Activated B cell treated with CpG ODN at 0.5 μM for 24 hours (primary cell): ENCODE results near the gene UTP25. TPM values are rescaled to one million over a fixed set of nuclear protein-coding genes. Genes with fewer than 3 reads are reported as not detected.

Source experiments
- ATAC-seq: fragments of 200-7000 bp; cut with Tn5 transposase; one replicate; pipeline ENCODE4 v1.10.0; 2021; ENCODE audit warnings: low read depth, mild to moderate bottlenecking, moderate library complexity
- CTCF ChIA-PET: fragments of 350-600 bp; sonication (Branson Sonifier 250); formaldehyde crosslinking; loops from one replicate; lab custom pipeline; 2021; ENCODE audit warnings: antibody characterized with exemption; lab: Charles Lee
- POLR2A ChIA-PET: fragments of 350-600 bp; sonication (Branson Sonifier 250); formaldehyde crosslinking; loops from one replicate; lab custom pipeline; 2021; ENCODE audit warnings: antibody characterized with exemption; lab: Charles Lee
- DNase-seq: peaks from one replicate; pipeline ENCODE4 v3.0.0; 2022
- H3K27ac Mint-ChIP-seq: one replicate; pipeline ENCODE4 v1.8.0; 2020; ENCODE audit warnings: mixed read lengths
- H3K27me3 Mint-ChIP-seq: one replicate; pipeline ENCODE4 v1.8.0; 2021; ENCODE audit warnings: mixed read lengths
- H3K36me3 Mint-ChIP-seq: one replicate; pipeline ENCODE4 v1.8.0; 2021; ENCODE audit warnings: low read depth, mixed read lengths
- H3K4me1 Mint-ChIP-seq: one replicate; pipeline ENCODE4 v1.8.0; 2021; ENCODE audit warnings: mixed read lengths
- H3K4me3 Mint-ChIP-seq: one replicate; pipeline ENCODE4 v1.8.0; 2020; ENCODE audit warnings: mild to moderate bottlenecking, mixed read lengths
- H3K9me3 Mint-ChIP-seq: one replicate; pipeline ENCODE4 v1.8.0; 2020; ENCODE audit warnings: mixed read lengths
- CTCF ChIP-seq: fragments of 200-600 bp; IDR thresholded peaks from one replicate; pipeline ENCODE4 v1.8.0; 2022; ENCODE audit warnings: antibody characterized with exemption, mild to moderate bottlenecking
- intact Hi-C: fragments of 100-400 bp; cut with micrococcal nuclease; formaldehyde crosslinking; loops from one replicate; pipeline ENCODE4 v1.15.1; 2024
- total RNA-seq: library from RNA; stranded (reverse); gene quantifications from 2 replicates; pipeline ENCODE4 v1.2.3, GENCODE V29; 2022

UTP25 gene
- total RNA-seq, 1 donor from 2014 or later: 15.4 TPM

- ATAC-seq (no peak), DNase-seq (no peak)
- Mint-ChIP-seq H3K4me1 (no peaks in the 10 kb centered on the region), H3K36me3 (no peaks in the 10 kb centered on the region), H3K9me3 (no peaks in the 10 kb centered on the region), H3K27ac (no peak overlapping the region), H3K27me3 (peaks cover 20% of the 10 kb centered on the region), H3K4me3 (no peak overlapping the region)
- intact Hi-C loops: no loop called here
- CTCF ChIA-PET: no interaction called here
- no peak for TF ChIP-seq CTCF
- POLR2A ChIA-PET: no interaction called here
Measured at GRCh38 chr1:209881619-209882018, 53.8 kb downstream of the UTP25 start.

- no peak overlapping the region for H3K4me3 Mint-ChIP-seq
- ChIA-PET CTCF (interaction anchor here (0.7 kb wide), 1 partner anchor 8 kb away, joined by 3 read pairs; no protein-coding TSS in a partner anchor), POLR2A (no interaction called here)
- peaks cover 25% of the 10 kb centered on the region for H3K27me3 Mint-ChIP-seq
- TF ChIP-seq CTCF: no peak
- DNase-seq: no peak
- H3K4me1 Mint-ChIP-seq: no peaks in the 10 kb centered on the region
- ATAC-seq: no peak
- no peak overlapping the region for H3K27ac Mint-ChIP-seq
- intact Hi-C loops: no loop called here
- H3K9me3 Mint-ChIP-seq: no peaks in the 10 kb centered on the region
- no peaks in the 10 kb centered on the region for H3K36me3 Mint-ChIP-seq
Measured at GRCh38 chr1:209882286-209882685, 54.5 kb downstream of the UTP25 start.

- ChIA-PET CTCF (interaction anchor here (0.7 kb wide), 1 partner anchor 9 kb away, joined by 3 read pairs; no protein-coding TSS in a partner anchor), POLR2A (no interaction called here)
- H3K4me1 Mint-ChIP-seq: no peaks in the 10 kb centered on the region
- no peaks in the 10 kb centered on the region for H3K9me3 Mint-ChIP-seq
- no peak for TF ChIP-seq CTCF
- no peaks in the 10 kb centered on the region for H3K36me3 Mint-ChIP-seq
- peaks cover 27% of the 10 kb centered on the region for H3K27me3 Mint-ChIP-seq
- no peak for ATAC-seq
- no peak for DNase-seq
- H3K27ac Mint-ChIP-seq: no peak overlapping the region
- H3K4me3 Mint-ChIP-seq: no peak overlapping the region
- intact Hi-C loops: no loop called here
Measured at GRCh38 chr1:209882942-209883340, 55.2 kb downstream of the UTP25 start.

GRCh38 chr1:209883341-209883971 is 55.7 kb downstream of the UTP25 start:
- no peak for ATAC-seq

GRCh38 chr1:209884249-209884648 is 56.5 kb downstream of the UTP25 start:
- H3K9me3 Mint-ChIP-seq: no peaks in the 10 kb centered on the region
- no peaks in the 10 kb centered on the region for H3K4me1 Mint-ChIP-seq
- no peaks in the 10 kb centered on the region for H3K36me3 Mint-ChIP-seq
- ChIA-PET POLR2A (no interaction called here), CTCF (no interaction called here)
- no peak for TF ChIP-seq CTCF
- H3K27me3 Mint-ChIP-seq: peaks cover 27% of the 10 kb centered on the region
- no peak overlapping the region for H3K27ac Mint-ChIP-seq
- no peak for ATAC-seq
- no peak overlapping the region for H3K4me3 Mint-ChIP-seq
- no peak for DNase-seq
- intact Hi-C loops: no loop called here

More at GRCh38 chr1:209883341-209883971, 55.7 kb downstream of the UTP25 start:
- no peak for DNase-seq
- H3K4me3 Mint-ChIP-seq: no peak overlapping the region
- peaks cover 27% of the 10 kb centered on the region for H3K27me3 Mint-ChIP-seq
- ChIA-PET CTCF (no interaction called here), POLR2A (no interaction called here)
- no peaks in the 10 kb centered on the region for H3K9me3 Mint-ChIP-seq
- no peaks in the 10 kb centered on the region for H3K36me3 Mint-ChIP-seq
- H3K4me1 Mint-ChIP-seq: no peaks in the 10 kb centered on the region
- no peak for TF ChIP-seq CTCF
- intact Hi-C loops: no loop called here
- no peak overlapping the region for H3K27ac Mint-ChIP-seq
